Measurements from ENCODE around the gene PAPOLA.

Gene PAPOLA

DNA sequence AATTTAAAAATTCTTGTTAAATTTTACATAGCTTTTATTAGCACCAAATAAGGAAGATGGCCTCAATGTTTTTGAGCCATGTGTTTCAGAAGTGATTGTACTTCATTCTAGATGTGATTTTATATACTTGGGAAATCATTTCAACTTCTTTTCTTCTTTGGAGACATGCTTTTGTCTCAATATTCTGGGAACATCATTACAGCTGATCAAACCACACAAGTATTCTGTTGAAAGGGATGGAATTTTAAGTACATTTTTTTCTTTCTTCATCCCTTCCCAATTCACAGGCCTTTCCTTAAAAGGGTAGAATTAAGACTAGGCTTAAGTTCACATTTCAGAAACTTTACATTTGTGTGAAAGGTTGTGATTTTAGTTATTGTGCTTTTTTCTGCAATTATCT lies 66.4 kb downstream of the PAPOLA start:
- no peak for DNase-seq

DNA sequence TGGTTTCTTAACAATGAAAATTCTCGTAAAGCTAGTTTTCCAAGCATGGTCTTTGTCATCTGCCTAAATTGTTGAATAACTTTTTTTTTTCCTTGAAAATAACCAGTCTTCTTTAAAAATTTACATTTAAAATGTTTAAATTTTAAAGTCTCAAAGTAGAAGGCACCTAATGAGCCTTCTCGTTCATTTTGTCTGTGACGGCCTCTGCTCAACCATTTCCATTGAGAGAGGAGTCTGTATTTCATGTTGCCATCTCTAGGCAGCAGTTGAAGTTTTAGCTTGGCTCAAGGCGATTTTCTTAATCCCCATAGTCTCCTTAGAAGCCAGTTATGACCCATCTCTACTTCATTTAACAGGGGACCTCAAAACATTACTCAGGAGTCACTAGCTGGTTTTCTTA lies 69.1 kb downstream of the PAPOLA start:
- DNase-seq: no peak

DNA sequence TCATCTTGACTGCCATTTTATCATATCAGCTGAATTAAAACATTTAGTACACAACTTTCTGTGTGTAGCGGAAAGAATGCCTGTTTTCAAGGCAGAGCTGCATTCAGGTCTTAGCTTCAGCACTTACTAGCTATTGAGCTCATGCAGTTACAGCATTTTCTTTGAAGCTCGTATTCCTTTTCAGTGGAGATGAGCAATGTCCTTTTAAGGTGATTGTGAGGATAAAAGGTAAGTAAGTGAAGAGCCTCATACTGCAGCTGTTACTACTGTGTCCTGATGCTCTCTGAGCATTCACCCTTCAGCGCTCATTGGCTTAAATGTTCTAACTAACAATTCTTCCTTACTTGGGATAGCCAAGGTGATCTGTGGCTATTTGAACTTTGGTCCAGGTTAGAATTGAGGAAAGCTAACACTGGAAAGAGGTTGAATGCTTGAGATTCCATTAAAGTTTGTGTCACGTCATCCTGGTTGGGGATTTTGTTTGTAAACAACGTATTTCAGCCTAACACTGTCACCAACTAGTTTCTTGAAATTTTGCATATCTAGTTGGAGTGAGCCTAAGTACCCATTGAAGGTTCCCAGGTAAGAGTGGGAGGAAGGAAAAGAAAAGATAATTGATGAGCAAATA lies 71.4 kb downstream of the PAPOLA start:
- no peak for DNase-seq

DNA sequence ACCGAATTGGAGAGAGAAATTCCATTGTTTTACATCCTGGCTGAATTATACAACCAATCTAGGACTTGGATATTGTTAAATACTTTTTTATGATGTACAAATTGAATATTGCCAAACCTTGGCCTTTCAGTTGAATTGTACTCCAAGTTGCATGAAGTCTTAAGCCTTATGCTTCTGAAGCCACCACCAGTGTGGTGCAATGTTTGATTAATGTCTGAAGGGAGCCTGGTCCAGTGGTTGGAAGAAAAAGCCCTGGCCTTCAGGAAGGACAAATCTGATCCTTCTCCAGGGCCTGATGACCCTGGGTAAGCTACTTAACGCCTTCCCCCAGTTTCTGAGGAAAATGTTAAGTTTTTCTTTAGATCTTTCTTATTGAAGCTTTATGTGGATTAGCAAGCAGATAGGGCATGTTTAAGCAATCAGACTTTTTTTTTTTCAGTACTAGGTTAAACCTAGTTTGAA lies 72.0 kb downstream of the PAPOLA start:
- no peak for DNase-seq

DNA sequence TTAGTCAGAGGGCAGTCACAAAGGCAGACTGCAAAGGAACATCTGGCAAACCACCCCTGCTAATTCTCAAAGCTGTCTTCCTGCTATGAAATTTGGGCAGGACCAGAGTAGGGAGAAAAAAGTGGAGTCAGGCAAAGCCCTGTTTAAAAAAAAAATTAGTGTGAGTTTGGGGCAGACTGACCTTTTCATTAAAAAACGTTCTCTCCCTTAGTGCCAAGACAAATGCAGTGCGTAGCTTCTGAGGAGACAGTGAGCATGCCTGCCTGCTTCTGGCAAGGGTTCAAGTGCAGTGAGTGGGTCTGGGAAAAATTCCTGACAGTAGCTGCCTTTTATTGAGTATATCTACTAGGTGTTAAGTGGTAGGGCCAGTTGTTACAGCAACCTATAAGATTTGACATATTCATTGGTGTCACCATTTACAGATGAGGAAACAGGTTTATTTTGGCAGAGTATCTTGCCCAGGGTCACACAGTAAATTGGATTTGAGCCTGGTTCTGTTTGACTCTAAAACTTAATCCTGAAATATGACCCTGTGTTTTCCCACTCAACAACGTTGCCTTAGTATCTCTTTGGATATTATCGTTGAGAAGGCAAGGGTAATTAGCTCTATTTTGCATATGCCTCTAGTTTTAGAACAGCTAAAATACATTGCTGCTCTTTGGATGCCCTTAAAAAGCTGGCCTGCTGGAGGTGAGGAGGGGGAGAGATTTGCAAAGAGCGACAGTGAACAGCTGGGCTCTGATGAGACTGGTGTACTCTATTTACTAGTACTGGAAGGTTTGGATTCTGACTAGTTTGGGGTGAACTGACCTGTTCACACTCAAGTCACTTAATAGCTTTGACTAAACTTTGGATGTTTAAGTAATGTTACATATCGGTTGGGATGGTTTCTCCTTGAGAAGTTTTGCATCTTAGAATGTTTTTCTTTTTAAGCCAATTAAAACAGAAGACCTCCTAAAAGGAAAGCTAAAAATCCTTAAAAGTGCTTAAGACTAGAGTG lies 72.8 kb downstream of the PAPOLA start:
- no peak for DNase-seq

DNA sequence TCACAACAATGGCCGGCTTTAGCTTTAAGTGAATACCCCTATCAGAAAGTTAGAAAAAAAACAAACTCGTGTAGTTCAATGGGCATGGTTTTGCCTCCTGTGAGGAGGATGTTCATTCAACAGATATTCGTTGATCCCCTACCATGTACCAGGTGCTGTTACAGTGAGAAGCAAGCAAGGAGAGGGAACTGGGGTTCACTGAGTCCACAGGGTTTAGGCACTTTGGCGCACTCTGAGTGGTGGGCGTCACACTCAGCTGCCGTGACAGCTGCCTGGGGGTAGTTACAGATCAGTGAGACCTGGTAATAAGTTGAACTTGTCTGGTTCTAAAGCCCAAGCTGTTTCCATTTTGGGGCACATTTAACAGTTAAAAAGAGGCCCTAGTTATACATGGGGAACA lies 74.2 kb downstream of the PAPOLA start:
- no peak for DNase-seq

DNA sequence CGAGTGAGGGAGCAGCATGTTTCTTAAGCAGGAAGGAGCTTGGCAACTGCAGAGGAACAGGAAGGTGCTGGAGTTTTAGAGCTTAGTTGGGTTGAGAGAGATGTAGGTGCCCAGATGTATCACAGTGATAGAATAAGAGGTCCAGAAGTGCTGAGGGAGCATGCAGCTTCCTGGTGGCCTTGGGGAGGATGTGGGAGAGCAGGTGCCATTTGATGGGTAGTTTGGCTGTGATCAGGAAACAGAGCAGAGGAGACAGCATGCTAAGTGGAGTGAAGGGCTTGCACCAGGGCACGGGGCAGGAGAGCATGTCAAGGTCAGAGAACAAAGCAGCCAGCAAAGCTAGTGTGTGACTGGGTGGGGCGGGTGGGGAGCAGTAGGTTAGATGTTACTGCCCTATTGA lies 74.8 kb downstream of the PAPOLA start:
- no peak for DNase-seq

DNA sequence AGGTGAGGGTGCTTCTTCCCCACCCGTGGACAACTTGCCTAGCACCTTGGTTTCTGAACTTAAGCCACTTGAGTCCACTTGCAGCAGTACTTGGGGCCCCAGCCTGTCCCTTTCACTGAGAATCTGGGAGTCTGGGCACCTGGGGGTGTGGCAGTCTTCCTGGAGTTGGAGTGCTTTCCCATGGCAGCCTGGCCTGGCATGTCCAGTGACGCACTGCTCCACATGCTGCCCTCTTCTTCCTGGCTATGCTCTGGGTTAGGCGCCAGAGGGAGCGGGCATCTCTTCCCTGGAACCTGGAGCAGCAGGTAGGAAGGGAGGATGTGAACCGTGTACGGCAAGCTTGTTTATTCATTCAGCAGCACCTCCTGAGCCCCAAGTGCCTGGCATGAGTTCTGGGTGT lies 76.4 kb downstream of the PAPOLA start:
- no peak for DNase-seq

DNA sequence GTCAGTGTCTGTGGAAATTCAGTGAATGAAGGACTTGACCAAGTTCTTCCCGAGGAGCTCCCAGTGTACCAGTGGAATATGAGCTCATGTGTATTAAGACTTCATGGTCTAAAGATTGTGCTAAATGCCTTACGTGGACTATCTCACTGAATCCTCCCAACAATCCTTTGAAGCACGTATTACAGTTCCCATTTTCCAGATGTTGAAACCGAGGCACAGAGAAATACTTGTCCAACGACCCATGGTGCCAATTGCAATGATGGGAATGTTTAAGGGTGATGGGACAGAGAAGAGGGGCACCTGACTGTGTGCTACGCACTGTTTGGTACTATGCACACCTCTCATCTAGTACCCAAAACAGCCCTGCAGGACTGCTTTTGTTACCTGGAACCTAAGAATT lies 77.2 kb downstream of the PAPOLA start:
- no peak for DNase-seq

DNA sequence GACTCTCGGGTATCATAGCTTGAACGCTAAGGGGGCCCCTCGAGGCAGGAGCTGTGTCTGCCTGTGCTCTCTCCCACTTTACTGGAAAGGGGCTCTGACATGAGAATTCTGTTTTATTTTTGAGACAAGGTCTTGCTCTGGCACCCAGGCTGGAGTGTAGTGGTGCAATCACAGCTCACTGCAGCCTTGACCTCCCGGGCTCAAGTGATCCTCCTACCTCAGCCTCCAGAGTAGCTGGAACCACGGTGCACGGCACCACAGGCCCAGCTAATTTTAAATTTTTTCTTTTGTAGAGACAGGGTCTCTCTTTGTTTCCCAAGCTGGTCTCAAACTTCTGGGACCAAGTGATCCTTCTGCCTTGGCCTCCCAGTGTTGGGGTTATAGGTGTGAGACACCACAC lies 77.7 kb downstream of the PAPOLA start:
- DNase-seq: no peak

DNA sequence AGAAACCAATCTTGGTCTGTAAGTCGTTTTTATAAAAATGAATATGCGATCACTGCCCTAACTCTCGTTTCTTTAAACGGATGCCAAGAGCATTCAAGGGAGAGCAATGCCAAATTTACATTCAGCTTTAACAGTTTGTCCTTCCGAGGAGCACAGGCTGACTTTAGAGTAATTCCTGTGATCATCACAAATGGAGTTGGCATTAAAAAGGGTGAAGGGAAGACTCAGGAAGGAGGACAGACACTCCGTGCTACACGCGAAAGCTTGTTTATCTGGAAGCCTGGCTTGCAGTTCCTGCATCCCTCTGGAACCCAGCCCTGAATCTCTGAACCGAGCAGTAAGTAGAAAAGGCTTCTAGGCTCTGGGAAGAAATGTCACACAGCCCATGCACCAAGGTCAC lies 78.4 kb downstream of the PAPOLA start:
- no peak for DNase-seq

DNA sequence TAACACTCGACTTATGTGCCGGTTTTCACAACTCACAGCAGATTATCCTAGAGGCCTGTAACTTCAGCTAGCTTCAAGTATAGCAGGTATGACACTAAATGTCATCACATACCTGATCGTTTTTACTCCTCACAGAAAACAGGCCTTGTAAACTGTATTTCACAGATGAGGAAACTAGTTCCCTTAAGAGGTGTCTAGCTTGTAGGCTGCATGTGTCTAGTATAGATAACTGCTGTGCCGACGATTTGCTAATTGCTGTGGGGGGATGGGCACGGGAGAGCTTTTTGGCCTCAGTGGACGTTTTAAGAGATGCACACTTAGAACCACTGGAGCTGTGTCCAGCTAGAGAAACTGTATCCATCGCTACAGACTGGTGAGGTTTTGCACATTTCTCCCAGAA lies 78.8 kb downstream of the PAPOLA start:
- DNase-seq: no peak

DNA sequence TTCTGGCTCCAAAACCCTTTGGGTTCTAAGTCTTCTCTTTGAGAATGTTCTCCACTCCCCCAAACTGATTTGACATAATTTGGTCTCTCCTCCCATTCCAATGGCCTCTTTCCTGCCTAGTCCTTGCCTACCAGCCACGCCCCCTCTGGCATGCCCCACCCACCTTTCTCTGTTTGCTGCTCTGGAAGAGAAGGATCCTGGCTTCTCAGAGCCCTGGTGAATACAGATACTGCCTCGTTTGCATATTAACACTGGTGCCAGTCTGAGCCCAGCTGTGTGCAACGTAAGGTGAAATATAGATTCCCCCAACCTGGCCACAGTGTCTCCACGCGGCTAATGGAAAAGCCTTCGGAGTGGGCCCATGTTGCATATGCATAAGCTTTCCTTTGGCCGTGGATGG lies 79.7 kb downstream of the PAPOLA start:
- DNase-seq: no peak

DNA sequence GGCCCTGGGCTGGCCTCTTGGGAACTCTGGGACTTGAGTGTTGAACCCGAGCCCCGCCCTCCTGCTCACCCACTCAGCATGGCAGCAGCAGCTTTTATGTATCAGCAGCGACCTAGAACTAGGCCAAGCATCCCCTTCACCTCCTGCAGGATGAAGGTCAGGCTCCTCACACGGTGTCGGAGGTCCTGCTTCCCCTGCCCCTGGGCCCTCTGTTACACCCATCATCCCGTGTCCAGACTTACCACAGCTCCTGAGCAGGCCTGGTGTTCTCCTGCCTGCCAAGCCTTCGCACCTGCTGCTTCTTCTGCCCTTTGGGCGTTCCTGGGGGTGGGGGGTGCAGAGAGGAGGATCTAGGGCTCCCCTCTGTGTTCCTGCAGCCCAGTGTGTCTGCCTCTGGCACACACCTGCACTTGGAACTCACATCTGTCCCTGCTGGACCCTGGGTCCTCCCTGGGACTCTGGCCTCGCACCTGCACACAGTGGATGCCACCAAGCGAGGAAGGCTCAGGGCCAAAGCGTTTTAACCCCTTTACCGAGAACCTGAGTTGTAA lies 80.3 kb downstream of the PAPOLA start:
- DNase-seq: no peak

DNA sequence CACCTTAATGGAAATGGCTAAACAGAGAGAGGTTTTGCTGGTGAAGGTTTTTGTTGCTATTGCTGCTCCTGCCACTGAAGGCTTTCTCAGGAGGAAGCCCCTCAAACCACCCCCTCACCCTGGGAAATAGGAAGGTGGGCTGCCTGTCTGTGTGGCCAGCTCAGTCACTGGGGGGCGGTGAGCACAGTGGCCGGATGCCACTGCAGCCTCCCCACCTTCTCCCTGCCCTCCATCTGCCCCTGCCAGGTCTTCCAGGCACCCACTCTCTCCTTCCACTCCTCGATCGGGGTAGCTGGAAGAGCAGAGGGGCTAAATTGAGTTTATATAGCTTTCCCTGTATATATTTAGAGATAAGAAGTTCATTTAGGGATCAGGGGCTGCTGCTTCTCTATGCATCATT lies 80.8 kb downstream of the PAPOLA start:
- DNase-seq: no peak

DNA sequence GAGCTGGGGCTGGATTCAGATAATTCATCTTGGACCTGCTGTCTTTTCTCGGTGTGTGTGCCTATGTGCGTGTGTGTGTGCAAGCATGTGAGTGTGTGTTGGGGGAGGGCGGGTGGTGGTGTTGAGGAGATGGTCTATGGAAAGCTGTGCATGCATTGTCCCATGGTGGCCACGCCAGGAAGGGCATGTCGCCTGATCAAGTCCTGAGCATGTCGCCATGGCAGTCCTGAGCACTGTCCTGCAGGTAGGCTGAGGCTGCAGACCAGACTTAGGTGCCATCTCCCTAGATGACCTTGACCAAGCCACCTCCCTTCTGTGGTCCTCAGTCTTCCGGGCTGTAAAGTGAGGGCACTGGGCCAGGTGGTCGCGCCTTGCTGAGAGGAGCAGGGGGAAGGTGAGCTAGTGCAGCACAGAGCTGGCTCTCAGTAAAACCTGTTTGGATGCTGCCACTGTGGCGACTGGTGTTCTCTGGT lies 81.4 kb downstream of the PAPOLA start:
- no peak for DNase-seq

DNA sequence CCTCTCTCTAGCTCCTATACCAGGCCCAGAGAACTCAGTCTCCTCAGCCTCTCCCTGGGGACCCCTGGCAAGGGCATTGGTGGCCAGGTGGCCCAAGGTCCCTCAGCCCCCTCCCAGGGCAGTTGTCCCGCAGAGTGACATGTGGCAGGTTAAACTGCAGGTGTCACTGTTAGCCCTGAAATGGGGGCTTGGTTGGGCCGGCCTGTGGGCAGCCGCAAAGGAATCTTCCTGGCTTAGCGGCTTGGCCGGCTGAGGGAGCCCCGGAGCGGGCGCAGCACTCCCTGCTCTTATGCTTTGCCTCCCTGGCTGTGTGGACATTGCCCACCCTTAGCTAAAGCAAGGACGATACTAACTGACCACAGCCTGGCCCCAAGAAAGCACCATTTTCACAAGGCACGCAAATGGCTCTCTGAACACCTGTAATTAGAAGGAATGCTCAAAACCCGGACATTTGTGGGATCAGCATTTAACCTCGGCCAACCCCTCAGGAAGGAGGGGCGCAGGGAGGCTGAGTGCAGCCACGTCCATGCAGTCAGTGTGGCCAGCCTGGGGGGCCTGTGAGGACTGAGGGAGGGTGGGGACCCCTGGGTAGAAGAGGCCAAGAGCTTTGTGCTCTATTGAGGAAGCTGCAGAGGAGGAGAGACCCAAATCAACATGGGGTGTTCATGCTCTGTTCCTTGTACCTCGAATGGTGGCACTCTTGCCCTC lies 82.2 kb downstream of the PAPOLA start:
- no peak for DNase-seq

DNA sequence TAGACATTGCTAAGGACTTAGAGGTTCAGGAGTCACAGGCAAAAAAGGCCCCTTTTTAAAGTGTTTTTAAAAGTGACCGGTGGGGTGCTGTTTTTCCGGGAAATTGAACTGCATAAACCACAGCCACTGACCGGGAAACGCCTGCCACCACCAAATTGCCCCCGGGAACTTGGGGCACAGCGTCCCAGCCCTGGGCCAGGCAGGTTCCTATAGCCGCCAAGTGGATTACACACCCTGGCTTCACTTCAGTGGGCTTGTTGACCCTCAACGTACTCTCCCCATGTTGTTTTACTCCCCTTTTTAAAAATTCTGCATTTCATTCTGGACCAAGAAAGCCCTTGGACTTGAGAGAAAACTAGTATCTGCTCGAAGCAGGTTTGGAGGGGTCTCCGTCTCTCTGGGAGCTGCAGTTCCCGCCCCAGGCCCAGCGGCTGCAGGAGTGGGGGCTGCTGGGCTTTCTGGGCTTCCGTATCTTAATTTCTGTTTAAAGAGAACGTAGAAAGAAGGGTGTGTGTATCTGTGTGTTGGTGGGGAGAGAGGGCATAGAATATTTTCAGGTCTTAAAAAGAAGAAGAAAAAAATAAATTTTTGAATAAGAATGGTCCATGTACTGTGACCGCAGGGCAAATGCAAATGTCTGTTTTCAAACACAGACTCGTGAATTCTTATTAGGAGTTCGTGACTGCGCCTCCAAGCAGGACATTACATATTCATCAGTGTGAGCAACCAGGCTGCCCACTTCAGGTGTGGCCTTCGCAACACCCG lies 82.9 kb downstream of the PAPOLA start:
- DNase-seq: no peak

DNA sequence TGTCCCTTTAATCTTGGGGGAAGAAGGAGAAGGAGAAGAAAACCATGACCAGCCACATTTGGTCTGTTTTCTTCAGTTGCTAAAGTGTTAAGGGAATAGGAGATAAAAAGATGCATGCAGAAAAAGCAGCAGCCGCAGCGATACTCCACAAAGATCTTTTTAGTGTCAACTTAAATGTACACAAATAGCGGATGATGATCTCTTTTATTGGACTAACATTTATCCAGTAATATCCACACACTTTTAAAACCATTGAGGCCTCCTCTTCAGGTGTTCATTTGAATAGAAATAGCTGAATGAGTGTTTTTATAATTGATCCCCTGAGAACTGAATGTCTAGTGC lies 83.5 kb downstream of the PAPOLA start:
- DNase-seq: no peak

DNA sequence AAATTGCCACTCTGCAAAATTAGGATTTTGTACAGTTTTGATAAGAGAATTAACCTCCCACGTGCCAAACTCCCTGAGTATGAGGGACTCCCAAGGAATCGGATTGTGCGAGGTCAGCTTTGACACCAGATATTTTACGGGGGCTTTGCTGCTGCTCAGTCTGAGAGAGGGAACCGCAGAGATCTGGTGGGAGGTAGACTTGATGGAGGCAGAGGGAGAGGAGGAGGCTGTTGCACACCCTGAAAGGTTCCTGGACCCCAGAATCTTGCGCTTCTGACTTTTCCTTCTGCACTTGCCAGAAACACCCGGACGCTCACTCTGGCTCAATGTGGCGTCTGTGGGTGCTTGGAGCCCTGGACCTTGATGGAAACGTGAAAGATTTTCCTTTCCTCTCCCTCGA lies 83.9 kb downstream of the PAPOLA start:
- no peak for DNase-seq

DNA sequence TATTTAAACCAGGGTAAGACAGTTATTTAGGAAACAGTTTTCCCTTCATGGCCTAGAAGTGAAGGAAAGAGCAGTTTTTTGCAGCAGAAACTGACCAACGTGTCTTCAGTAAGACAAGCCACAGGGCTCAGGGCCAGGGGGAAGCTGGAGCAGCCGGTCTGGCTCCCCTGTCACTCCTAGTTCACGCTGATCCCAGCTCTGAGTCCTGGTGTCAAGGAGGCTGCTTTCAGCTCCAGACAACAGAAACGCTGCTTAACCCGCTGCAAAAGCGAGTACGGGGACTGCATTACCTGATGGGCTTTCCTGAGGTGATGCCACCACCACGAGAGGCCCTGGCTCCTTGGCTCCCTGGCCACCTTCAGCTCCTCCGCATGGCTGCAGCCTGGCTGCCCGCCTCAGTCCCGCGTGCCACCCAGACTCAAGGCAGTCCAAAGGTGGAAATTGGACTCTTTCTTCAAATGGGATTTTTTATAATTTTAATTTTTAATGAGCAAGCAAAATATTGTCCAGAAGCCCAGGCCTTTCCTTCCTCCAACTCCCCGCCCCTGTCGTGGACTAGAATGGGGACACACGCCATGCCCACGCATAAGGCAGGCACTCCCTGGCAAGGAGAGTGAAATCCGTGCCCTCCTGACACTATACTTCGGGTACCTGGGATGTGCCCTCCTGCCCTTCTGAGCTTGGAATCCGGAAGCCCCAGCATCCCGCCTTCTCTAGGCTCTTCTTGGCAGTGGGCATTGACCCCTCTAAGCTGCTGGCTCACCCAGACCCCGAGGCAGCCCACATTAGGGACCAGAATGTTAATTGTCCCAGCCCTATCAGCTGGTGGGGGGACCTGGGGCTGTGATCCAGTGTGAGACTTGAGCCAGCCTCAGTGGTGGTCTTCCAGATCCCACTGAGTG lies 85.0 kb downstream of the PAPOLA start:
- no peak for DNase-seq
